Epithelial cell of prostate (primary cell): ENCODE measurements around the gene SELENOI.
A peak's percentile ranks its signal among the peaks of the same experiment; 100 is the strongest.

ENCODE experiments used
- DNase-seq: peaks from one replicate; pipeline ENCODE4 v3.0.0-alpha.2; 2011; ENCODE audit warnings: low read depth, low spot score
- H3K27ac ChIP-seq: fragments of 450-650 bp; 2 replicates; pipeline ENCODE4 v1.5.1; 2017; ENCODE audit warnings: mild to moderate bottlenecking

SELENOI gene

GRCh38 chr2:26401739-26402541 is 56.0 kb downstream of the SELENOI start, which contains the start of gene DRC1:
DRC1 (plus strand) TSS chr2:26401920; CDS start chr2:26401990, 70 bp downstream.
- DNase-seq = no peak
- H3K27ac ChIP-seq = peak within 1 kb of the TSS; percentile 74

- no peak for DNase-seq
- no peak overlapping the region for H3K27ac ChIP-seq
Measured at GRCh38 chr2:26407526-26407925, 61.6 kb downstream of the SELENOI start.

DNA sequence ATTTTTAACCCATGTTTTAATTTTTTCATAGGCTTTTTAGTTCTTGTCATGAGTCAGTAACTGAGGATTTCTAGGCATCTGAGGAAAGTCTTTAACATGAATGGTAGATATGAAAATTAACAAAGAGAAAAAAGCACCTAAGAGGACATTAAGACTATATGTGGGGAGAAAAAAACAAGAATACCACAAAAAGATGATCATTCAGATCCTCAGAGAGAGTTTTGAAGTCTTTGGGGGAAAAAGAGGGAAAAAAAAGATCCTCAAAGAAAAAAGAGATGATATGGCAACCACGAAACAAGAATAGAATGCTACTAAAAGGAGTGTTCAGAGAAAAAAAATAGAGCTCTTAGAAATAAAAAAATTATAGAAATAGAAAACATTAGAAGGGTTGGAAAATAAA is 63.8 kb downstream of the SELENOI start:
- DNase-seq = no peak
- no peak overlapping the region for H3K27ac ChIP-seq

- no peak for DNase-seq
- no peak overlapping the region for H3K27ac ChIP-seq
Measured at GRCh38 chr2:26410764-26411243, 64.9 kb downstream of the SELENOI start.

- no peak for DNase-seq
- H3K27ac ChIP-seq = no peak overlapping the region
Measured at GRCh38 chr2:26411419-26411818, 65.5 kb downstream of the SELENOI start.

GRCh38 chr2:26412091-26412673 is 66.2 kb downstream of the SELENOI start:
- DNase-seq = no peak
- no peak overlapping the region for H3K27ac ChIP-seq

DNA sequence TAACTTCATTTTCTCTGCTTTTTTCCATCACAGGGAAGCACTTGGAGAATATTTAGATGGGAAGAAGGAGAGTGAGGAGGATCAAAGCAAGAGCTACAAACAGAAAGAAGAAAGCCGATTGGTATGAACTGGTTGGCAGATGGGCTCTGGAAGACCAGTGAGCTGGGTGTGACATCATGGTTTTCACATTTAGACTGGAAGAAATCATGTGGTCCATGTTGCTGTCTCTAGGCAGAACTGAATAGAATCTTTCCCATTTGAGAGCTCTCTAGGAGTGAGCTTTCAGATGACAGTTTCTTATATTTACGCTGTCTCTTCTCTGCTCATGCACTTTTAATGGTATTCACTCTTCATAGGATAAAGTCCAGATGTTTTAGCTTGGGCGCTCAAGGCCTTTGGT is 68.4 kb downstream of the SELENOI start:
- DNase-seq = no peak
- H3K27ac ChIP-seq = no peak overlapping the region

DNA sequence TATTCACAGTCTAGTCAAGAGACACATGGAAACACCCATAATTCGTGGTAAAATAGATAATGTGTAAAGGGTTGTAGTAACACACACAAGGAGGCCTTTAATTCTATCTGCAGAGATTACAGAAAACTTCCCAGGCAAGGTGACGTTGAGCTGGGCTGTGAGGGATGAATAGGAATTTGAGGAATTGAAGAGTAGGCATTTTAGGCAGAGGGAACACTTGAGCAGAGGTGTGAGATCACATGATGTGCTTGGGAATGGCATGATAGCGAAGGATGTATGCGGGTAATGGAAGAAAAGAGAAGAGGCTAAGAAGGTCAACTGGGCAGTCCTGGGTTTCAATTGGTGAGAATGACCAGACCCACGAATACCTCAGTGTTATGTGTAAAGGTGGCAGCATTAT is 76.0 kb downstream of the SELENOI start:
- DNase-seq = no peak
- no peak overlapping the region for H3K27ac ChIP-seq

GRCh38 chr2:26422947-26423629 is 77.1 kb downstream of the SELENOI start:
- no peak for DNase-seq
- no peak overlapping the region for H3K27ac ChIP-seq

DNA sequence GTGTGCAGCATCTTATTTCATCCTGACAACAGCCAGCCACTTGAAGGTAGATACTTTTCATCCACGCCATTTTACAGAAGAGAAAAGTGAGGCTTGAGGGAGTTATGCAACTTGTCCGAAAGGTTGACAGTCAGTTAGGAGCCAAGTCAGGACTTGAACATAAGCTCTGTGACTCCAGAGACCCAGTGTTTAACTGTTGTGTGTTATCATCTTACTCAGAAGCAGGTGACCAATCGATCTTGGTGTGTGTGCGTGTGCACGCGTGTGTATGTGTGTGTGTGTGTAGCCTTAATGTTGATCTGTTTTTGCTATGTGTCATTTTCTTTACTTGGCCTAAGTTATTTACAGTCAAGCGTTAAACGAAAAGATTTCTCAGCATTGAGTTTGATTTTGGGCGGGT is 77.8 kb downstream of the SELENOI start:
- no peak overlapping the region for H3K27ac ChIP-seq
- no peak for DNase-seq

DNA sequence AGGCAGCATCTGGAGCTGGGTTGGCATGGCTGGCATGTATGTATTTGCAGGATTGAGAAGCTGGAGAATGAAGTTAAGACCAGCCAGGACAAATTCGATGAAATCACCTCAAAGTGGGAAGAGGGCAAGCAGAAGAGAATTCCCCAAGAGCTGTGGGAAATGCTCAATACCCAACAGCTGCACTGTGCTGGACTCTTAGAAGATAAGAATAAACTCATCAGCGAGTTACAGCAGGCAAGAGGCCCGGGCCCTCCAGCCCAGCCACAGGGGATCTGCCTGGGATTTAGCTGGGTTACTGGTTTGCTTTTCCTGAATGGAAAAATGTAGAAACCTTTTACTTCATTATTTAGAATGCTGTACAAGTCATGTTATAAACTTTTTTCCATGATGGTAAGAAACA is 78.3 kb downstream of the SELENOI start:
- DNase-seq = no peak
- no peak overlapping the region for H3K27ac ChIP-seq

GRCh38 chr2:26428846-26429245 is 82.9 kb downstream of the SELENOI start:
- H3K27ac ChIP-seq = no peak overlapping the region
- DNase-seq = no peak

GRCh38 chr2:26429779-26430578 is 84.0 kb downstream of the SELENOI start:
- DNase-seq = no peak
- H3K27ac ChIP-seq = no peak overlapping the region

GRCh38 chr2:26430826-26431225 is 84.9 kb downstream of the SELENOI start:
- no peak for DNase-seq
- H3K27ac ChIP-seq = no peak overlapping the region

DNA sequence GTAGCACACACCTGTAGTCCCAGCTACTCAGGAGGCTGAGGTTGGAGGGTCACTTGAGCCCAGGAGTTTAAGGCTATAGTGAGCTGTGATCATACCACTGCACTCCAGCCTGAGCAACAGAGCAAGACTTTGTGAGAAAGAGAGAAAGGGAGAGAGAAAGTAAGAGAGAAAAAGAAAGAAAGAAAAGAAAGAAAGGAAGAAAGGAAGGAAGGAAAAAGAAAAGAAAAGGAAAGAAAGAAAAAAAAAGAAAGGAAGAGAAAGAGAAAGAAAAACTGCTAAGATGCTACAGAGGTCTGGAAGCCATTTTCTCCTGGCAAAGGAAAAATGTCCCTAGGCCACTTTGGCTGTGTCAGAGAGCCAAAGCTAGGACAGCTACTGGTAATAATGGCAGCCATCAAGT is 86.4 kb downstream of the SELENOI start:
- DNase-seq = no peak

GRCh38 chr2:26432859-26433258 is 86.9 kb downstream of the SELENOI start:
- no peak for DNase-seq
- H3K27ac ChIP-seq = no peak overlapping the region

More for the DNA sequence above, 86.4 kb downstream of the SELENOI start:
- H3K27ac ChIP-seq = no peak overlapping the region

GRCh38 chr2:26435106-26435505 is 89.2 kb downstream of the SELENOI start:
- no peak for DNase-seq
- no peak overlapping the region for H3K27ac ChIP-seq

GRCh38 chr2:26438526-26438925 is 92.6 kb downstream of the SELENOI start:
- DNase-seq = no peak
- no peak overlapping the region for H3K27ac ChIP-seq

GRCh38 chr2:26438926-26439325 is 93.0 kb downstream of the SELENOI start:
- no peak overlapping the region for H3K27ac ChIP-seq

DNA sequence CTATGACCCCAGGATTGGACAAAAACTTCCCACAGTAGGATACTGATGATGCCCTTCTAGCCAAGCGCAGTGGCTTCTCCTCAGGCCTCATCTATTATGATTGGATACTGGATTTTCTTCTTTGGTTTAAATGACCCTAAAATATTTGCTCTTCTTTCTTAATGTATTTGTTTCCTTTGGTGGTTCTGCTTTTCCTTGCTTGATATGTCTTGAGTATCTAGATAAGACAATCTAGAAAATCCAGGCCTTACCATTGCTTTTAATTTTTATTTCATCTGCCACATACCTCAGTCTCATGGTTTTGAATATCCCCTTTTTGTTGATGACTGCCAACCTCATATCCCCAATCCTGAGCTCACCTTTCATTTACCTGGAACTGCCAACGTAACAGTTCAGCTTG is 96.4 kb downstream of the SELENOI start:
- no peak overlapping the region for H3K27ac ChIP-seq
- no peak for DNase-seq

More at GRCh38 chr2:26438926-26439325, 93.0 kb downstream of the SELENOI start:
- DNase-seq = no peak
